ENCODE data around the gene AKR7A2.

Gene AKR7A2

DNA sequence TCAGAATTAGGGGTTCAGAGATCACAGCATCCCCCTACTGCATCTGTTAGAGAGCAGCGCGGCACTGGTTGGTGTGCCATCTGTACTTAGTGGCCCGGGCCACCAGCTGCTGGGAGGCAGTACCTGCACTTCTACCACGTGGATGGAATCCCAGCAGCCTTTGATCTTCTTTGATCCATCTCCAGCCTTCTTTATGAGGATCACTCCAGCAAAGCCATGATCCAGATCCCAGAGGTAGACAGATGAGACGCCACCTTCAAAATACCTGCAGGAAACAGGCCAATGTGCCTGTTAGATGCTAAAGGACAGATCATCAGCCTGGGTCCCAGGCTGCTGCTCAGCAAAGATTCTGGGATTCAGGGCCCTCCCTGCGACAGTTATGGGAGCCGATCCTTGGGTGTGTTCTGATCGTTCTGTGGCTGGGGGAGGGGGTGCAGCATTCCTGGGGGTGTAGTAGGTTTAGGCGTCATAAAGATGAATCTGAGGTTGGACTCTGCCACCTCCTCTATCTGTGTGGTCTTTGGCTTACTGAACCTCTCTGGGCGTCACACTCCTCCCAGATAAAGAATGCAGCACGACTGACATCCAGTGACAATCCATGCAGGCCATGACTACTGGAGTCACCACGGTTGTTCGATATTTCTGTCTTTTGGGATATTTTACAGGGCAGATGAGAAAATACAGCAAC is 45.5 kb upstream of the AKR7A2 start:
- TF ChIP-seq, protein P1, sequence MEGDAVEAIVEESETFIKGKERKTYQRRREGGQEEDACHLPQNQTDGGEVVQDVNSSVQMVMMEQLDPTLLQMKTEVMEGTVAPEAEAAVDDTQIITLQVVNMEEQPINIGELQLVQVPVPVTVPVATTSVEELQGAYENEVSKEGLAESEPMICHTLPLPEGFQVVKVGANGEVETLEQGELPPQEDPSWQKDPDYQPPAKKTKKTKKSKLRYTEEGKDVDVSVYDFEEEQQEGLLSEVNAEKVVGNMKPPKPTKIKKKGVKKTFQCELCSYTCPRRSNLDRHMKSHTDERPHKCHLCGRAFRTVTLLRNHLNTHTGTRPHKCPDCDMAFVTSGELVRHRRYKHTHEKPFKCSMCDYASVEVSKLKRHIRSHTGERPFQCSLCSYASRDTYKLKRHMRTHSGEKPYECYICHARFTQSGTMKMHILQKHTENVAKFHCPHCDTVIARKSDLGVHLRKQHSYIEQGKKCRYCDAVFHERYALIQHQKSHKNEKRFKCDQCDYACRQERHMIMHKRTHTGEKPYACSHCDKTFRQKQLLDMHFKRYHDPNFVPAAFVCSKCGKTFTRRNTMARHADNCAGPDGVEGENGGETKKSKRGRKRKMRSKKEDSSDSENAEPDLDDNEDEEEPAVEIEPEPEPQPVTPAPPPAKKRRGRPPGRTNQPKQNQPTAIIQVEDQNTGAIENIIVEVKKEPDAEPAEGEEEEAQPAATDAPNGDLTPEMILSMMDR (conservative IDR thresholded peaks at IDR 0.05; ENCODE audit: control insufficient read depth, insufficient read depth, low read depth, low read length) = no peak
- no peak overlapping the region for H3K4me3 ChIP-seq (ENCODE audit: control insufficient read depth, low read depth, low read length)
- no peak for DNase-seq (ENCODE audit: low read depth)

DNA sequence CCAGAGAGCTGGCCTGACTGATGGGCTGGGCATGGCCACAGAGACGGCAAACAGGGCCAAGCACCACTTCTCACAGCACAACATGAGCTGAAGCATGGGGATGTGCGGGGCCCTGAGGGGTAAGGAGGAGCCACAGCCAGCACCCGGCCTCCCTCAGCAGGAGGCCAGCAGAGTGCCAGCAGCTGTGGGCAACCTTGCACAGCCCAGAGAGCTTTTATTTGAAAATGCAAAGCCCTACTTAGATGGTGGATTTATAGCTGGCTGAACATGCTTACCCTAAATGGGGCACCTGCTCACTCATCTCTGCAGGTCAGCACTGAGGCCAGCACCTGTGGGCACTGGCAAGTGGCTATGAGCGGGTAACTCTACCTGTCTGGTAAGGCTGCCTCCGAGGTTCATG is 44.3 kb upstream of the AKR7A2 start:
- no peak for DNase-seq (ENCODE audit: low read depth)
- H3K4me3 ChIP-seq (ENCODE audit: control insufficient read depth, low read depth, low read length) = no peak overlapping the region
- TF ChIP-seq, protein P1 (conservative IDR thresholded peaks at IDR 0.05; ENCODE audit: control insufficient read depth, insufficient read depth, low read depth, low read length) = no peak

DNA sequence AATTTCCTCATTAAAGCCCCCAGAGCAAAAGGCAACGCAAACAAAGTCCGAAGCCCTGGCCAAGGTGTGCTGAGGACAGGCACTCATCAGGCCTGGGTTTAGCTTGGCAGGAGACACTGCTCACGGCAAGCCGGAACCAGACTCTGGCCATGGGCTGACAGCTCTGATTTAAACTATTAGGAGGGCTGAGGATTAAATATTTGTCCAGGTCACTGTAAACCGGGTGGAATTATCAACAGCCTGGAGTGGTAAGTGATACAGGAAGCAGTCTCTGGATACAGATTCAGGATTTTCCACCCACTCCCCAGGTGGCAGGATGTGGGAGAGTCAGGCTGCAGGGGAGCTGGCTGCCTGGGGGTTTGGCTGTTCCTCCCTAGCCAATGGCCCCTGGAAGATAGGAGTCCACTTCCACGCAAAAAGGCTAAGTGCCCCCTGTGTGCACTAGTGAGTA is 42.6 kb upstream of the AKR7A2 start:
- TF ChIP-seq, protein P1 (conservative IDR thresholded peaks at IDR 0.05; ENCODE audit: control insufficient read depth, insufficient read depth, low read depth, low read length) = no peak
- H3K4me3 ChIP-seq (ENCODE audit: control insufficient read depth, low read depth, low read length) = no peak overlapping the region
- no peak for DNase-seq (ENCODE audit: low read depth)

DNA sequence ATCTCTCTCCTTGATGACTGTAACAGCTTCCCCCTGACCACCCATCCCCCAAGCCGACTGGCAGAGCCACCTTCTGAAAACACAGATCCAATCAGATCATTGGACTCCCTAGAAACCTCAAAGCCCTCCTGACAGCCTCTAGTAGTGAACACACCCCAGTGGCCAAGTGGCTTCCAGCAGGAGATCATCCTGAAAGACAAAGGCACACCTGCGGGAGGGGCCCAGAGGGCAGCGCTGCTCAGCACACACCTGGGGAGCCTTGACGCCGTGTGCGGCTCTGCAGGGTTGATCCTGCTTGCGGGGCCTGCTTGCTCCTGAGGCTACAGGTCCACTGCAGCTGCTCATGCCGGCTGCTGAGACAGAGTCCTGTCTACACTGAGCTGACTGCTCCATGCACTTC is 41.7 kb upstream of the AKR7A2 start:
- TF ChIP-seq, protein P1 (conservative IDR thresholded peaks at IDR 0.05; ENCODE audit: control insufficient read depth, insufficient read depth, low read depth, low read length) = no peak
- no peak for DNase-seq (ENCODE audit: low read depth)

DNA sequence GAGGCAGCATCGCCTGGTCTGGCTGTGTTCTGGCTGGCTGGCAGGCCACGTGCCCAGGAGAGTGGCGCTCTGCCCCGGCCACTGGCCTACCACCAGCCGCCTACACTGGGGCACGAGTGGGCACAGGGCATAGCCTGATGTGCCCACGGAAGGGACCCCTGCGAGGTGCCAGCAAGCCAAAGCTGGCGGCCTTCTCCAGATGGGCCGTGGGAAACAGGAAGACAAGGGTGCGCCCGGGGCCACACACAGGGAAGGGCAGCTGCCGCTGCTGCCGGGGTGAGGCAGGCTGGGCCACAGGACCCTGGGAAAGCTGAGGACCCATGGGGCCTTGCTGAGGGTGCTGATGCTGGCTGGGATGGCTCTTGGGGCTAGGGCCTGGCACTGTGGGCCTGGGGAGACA is 40.9 kb upstream of the AKR7A2 start:
- TF ChIP-seq, protein P1 (conservative IDR thresholded peaks at IDR 0.05; ENCODE audit: control insufficient read depth, insufficient read depth, low read depth, low read length) = no peak
- no peak for DNase-seq (ENCODE audit: low read depth)
- no peak overlapping the region for H3K4me3 ChIP-seq (ENCODE audit: control insufficient read depth, low read depth, low read length)

More for the DNA sequence above, 41.7 kb upstream of the AKR7A2 start:
- no peak overlapping the region for H3K4me3 ChIP-seq (ENCODE audit: control insufficient read depth, low read depth, low read length)

DNA sequence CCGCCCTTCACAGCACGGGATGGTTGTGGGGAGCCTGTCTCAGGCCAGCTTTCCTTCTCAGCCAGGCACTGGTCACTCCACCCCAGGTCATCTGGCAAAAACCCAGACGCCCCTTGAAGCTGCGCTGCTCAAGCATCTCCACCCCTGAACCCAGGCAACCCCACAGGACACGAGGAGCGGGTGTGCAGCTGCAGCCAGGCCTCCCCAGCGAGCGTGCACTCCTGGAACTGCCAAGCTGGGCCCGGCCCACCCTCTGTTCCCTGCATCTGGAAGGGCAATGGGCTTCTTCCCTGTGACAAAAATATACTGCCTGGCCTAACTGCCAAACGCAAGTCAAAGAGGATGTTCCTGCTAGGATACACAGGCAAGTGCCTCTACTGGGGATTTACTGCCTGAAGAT is 39.9 kb upstream of the AKR7A2 start:
- DNase-seq (ENCODE audit: low read depth) = no peak
- TF ChIP-seq, protein P1 (conservative IDR thresholded peaks at IDR 0.05; ENCODE audit: control insufficient read depth, insufficient read depth, low read depth, low read length) = no peak
- no peak overlapping the region for H3K4me3 ChIP-seq (ENCODE audit: control insufficient read depth, low read depth, low read length)

Data from fibroblast of mammary gland (primary cell).